Measurements from ENCODE around the gene TIPARP. TPM values are rescaled to one million over a fixed set of nuclear protein-coding genes. Genes with fewer than 3 reads are reported as not detected.
A peak's percentile ranks its signal among the peaks of the same experiment; 100 is the strongest.

TIPARP gene
- total and polyA plus RNA-seq, 2 of the 13 experiments (the other 11 are each of a cell fraction or from before 2014, with no cell fraction given), result 7.3 to 19.7 TPM

GRCh38 chr3:156674046-156674910, at the start of gene TIPARP (continued):
- no peak for TF ChIP-seq NONO (IDR thresholded peaks at IDR 0.05)
- TF ChIP-seq NONO (CRISPR knock-in tag; conservative IDR thresholded peaks at IDR 0.05), result peak; percentile 99
- no peak for TF ChIP-seq ZNF20 (CRISPR knock-in tag; IDR thresholded peaks at IDR 0.05)
- TF ChIP-seq PLSCR1 (CRISPR knock-in tag; IDR thresholded peaks at IDR 0.05; ENCODE audit: borderline replicate concordance), result no peak
- TF ChIP-seq CSRNP2 (CRISPR knock-in tag; conservative IDR thresholded peaks at IDR 0.05; ENCODE audit: low read depth), result 0 out of 2 replicates have a peak, but pooled peaks have one; percentile 53
- TF ChIP-seq SETDB1 (CRISPR knock-in tag; IDR thresholded peaks at IDR 0.05; ENCODE audit: borderline replicate concordance), result no peak
- TF ChIP-seq ATAD3A (CRISPR knock-in tag; IDR thresholded peaks at IDR 0.05), result no peak
- TF ChIP-seq ZNF10 (CRISPR knock-in tag; IDR thresholded peaks at IDR 0.05; ENCODE audit: borderline replicate concordance, low read depth), result no peak
- no peak for TF ChIP-seq ZNF703 (CRISPR knock-in tag; IDR thresholded peaks at IDR 0.05; ENCODE audit: borderline replicate concordance)
- peak; percentile 82 for TF ChIP-seq SNAPC4 (CRISPR knock-in tag; IDR thresholded peaks at IDR 0.05)
- TF ChIP-seq HBP1 (CRISPR knock-in tag; IDR thresholded peaks at IDR 0.05; ENCODE audit: low read depth), result no peak; the same call in 1 of the 2 replicates
- TF ChIP-seq SALL2 (CRISPR knock-in tag; IDR thresholded peaks at IDR 0.05), result peak; percentile 93
- peak; percentile 83 for TF ChIP-seq ISL2 (CRISPR knock-in tag; IDR thresholded peaks at IDR 0.05)
- TF ChIP-seq EP300 (IDR thresholded peaks at IDR 0.05; ENCODE audit: low read depth in 2 of 2, low read length in 2 of 2), result peak in 1 of 2 experiments; percentile 14; a peak in 1 of 4 replicates
- TF ChIP-seq EP300 (CRISPR knock-in tag; IDR thresholded peaks at IDR 0.05; ENCODE audit: borderline replicate concordance), result peak; percentile 47; the same call in 1 of the 2 replicates
- TF ChIP-seq ZNF431 (CRISPR knock-in tag; IDR thresholded peaks at IDR 0.05; ENCODE audit: borderline replicate concordance, low read depth), result peak; percentile 70; the same call in 1 of the 2 replicates
- TF ChIP-seq ZNF737 (CRISPR knock-in tag; IDR thresholded peaks at IDR 0.05; ENCODE audit: borderline replicate concordance), result no peak; the same call in 1 of the 2 replicates
